Lower leg skin (tissue), 3 donors: Measurements from ENCODE around the gene ZFAND5.

ENCODE experiments used
- CTCF ChIP-seq, 3 donors: fragments of 450-650 bp; IDR thresholded peaks; one replicate each; pipeline ENCODE4 v1.5.1; 2016; ENCODE audit warnings: antibody characterized with exemption in 3 of 3, mild to moderate bottlenecking in 3 of 3, moderate library complexity in 2 of 3
- POLR2A ChIP-seq, 2 donors: fragments of 450-650 bp; IDR thresholded peaks; one replicate each; pipeline ENCODE4 v1.6.1; 2016 to 2017; ENCODE audit warnings: antibody characterized with exemption in 2 of 2, mild to moderate bottlenecking in 1 of 2, moderate library complexity in 1 of 2

GRCh38 chr9:72401396-72401795 lies 36.4 kb upstream of the ZFAND5 start:
- TF ChIP-seq CTCF (IDR thresholded peaks at IDR 0.05) (no peak), POLR2A (IDR thresholded peaks at IDR 0.05) (no peak)
